Measurements from ENCODE around the gene NGDN.

Gene NGDN

GRCh38 chr14:23437133-23438100, 32.1 kb upstream of the NGDN start:
- Histone ChIP-seq H3K9me3 (ENCODE audit: low read depth, low read length) (no peaks in the 10 kb centered on the region), H3K36me3 (ENCODE audit: insufficient read depth, low read length) (no peaks in the 10 kb centered on the region), H3K27ac (no peak overlapping the region), H3K9ac (ENCODE audit: insufficient read length) (no peak overlapping the region), H3K4me3 (no peak overlapping the region)
- TF ChIP-seq EZH2 (IDR thresholded peaks at IDR 0.05), result no peak
- TF ChIP-seq POLR2AphosphoS5 (IDR thresholded peaks at IDR 0.05; ENCODE audit: borderline replicate concordance, low read depth, low read length), result no peak
- TF ChIP-seq FOXP2 (optimal IDR thresholded peaks at IDR 0.05; ENCODE audit: control extremely low read depth, extremely low read length, insufficient read depth), result no peak
- no peak for DNase-seq (ENCODE audit: low read depth, low spot score)

- H3K27ac ChIP-seq, result no peak overlapping the region
- H3K9ac ChIP-seq (ENCODE audit: insufficient read length), result no peak overlapping the region
- no peak overlapping the region for H3K4me3 ChIP-seq
- no peaks in the 10 kb centered on the region for H3K9me3 ChIP-seq (ENCODE audit: low read depth, low read length)
- no peaks in the 10 kb centered on the region for H3K36me3 ChIP-seq (ENCODE audit: insufficient read depth, low read length)
- no peak for DNase-seq (ENCODE audit: low read depth, low spot score)
- TF ChIP-seq EZH2 (IDR thresholded peaks at IDR 0.05) (no peak), FOXP2 (optimal IDR thresholded peaks at IDR 0.05; ENCODE audit: control extremely low read depth, extremely low read length, insufficient read depth) (no peak), POLR2AphosphoS5 (IDR thresholded peaks at IDR 0.05; ENCODE audit: borderline replicate concordance, low read depth, low read length) (no peak)
Observed at GRCh38 chr14:23438101-23438971, 31.2 kb upstream of the NGDN start.

- Histone ChIP-seq H3K4me3 (no peak overlapping the region), H3K9me3 (ENCODE audit: low read depth, low read length) (no peaks in the 10 kb centered on the region), H3K9ac (ENCODE audit: insufficient read length) (no peak overlapping the region), H3K36me3 (ENCODE audit: insufficient read depth, low read length) (no peaks in the 10 kb centered on the region), H3K27ac (no peak overlapping the region)
- no peak for TF ChIP-seq POLR2AphosphoS5 (IDR thresholded peaks at IDR 0.05; ENCODE audit: borderline replicate concordance, low read depth, low read length)
- no peak for DNase-seq (ENCODE audit: low read depth, low spot score)
Observed at GRCh38 chr14:23439107-23439835, 30.2 kb upstream of the NGDN start.

- Histone ChIP-seq H3K4me3 (no peak overlapping the region), H3K36me3 (ENCODE audit: insufficient read depth, low read length) (no peaks in the 10 kb centered on the region), H3K9me3 (ENCODE audit: low read depth, low read length) (no peaks in the 10 kb centered on the region), H3K27ac (no peak overlapping the region), H3K9ac (ENCODE audit: insufficient read length) (no peak overlapping the region)
- no peak for TF ChIP-seq POLR2AphosphoS5 (IDR thresholded peaks at IDR 0.05; ENCODE audit: borderline replicate concordance, low read depth, low read length)
- no peak for TF ChIP-seq FOXP2 (optimal IDR thresholded peaks at IDR 0.05; ENCODE audit: control extremely low read depth, extremely low read length, insufficient read depth)
- TF ChIP-seq EZH2 (IDR thresholded peaks at IDR 0.05), result no peak
- no peak for DNase-seq (ENCODE audit: low read depth, low spot score)
Observed at GRCh38 chr14:23441076-23441475, 28.4 kb upstream of the NGDN start.

- H3K9ac ChIP-seq (ENCODE audit: insufficient read length), result no peak overlapping the region
- no peaks in the 10 kb centered on the region for H3K36me3 ChIP-seq (ENCODE audit: insufficient read depth, low read length)
- no peak overlapping the region for H3K4me3 ChIP-seq
- no peak overlapping the region for H3K27ac ChIP-seq
- TF ChIP-seq FOXP2 (optimal IDR thresholded peaks at IDR 0.05; ENCODE audit: control extremely low read depth, extremely low read length, insufficient read depth) (no peak), EZH2 (IDR thresholded peaks at IDR 0.05) (no peak)
- DNase-seq (ENCODE audit: low read depth, low spot score), result no peak
- H3K9me3 ChIP-seq (ENCODE audit: low read depth, low read length), result no peaks in the 10 kb centered on the region
Observed at GRCh38 chr14:23442721-23443356, 26.7 kb upstream of the NGDN start.

GRCh38 chr14:23443411-23443812, 26.1 kb upstream of the NGDN start:
- TF ChIP-seq POLR2AphosphoS5 (IDR thresholded peaks at IDR 0.05; ENCODE audit: borderline replicate concordance, low read depth, low read length), result no peak
- no peak for TF ChIP-seq FOXP2 (optimal IDR thresholded peaks at IDR 0.05; ENCODE audit: control extremely low read depth, extremely low read length, insufficient read depth)
- TF ChIP-seq EZH2 (IDR thresholded peaks at IDR 0.05), result no peak
- Histone ChIP-seq H3K9ac (ENCODE audit: insufficient read length) (no peak overlapping the region), H3K4me3 (no peak overlapping the region), H3K27ac (no peak overlapping the region), H3K9me3 (ENCODE audit: low read depth, low read length) (no peaks in the 10 kb centered on the region), H3K36me3 (ENCODE audit: insufficient read depth, low read length) (no peaks in the 10 kb centered on the region)
- DNase-seq (ENCODE audit: low read depth, low spot score), result no peak

- Histone ChIP-seq H3K27ac (no peak overlapping the region), H3K36me3 (ENCODE audit: insufficient read depth, low read length) (no peaks in the 10 kb centered on the region), H3K9me3 (ENCODE audit: low read depth, low read length) (no peaks in the 10 kb centered on the region), H3K4me3 (no peak overlapping the region), H3K9ac (ENCODE audit: insufficient read length) (no peak overlapping the region)
- DNase-seq (ENCODE audit: low read depth, low spot score), result no peak
- no peak for TF ChIP-seq POLR2AphosphoS5 (IDR thresholded peaks at IDR 0.05; ENCODE audit: borderline replicate concordance, low read depth, low read length)
- no peak for TF ChIP-seq FOXP2 (optimal IDR thresholded peaks at IDR 0.05; ENCODE audit: control extremely low read depth, extremely low read length, insufficient read depth)
- no peak for TF ChIP-seq EZH2 (IDR thresholded peaks at IDR 0.05)
Observed at GRCh38 chr14:23443881-23444280, 25.6 kb upstream of the NGDN start.
